ENCODE measurements around the gene CNKSR2.
A peak's percentile ranks its signal among the peaks of the same experiment; 100 is the strongest.

The CNKSR2 gene

DNA sequence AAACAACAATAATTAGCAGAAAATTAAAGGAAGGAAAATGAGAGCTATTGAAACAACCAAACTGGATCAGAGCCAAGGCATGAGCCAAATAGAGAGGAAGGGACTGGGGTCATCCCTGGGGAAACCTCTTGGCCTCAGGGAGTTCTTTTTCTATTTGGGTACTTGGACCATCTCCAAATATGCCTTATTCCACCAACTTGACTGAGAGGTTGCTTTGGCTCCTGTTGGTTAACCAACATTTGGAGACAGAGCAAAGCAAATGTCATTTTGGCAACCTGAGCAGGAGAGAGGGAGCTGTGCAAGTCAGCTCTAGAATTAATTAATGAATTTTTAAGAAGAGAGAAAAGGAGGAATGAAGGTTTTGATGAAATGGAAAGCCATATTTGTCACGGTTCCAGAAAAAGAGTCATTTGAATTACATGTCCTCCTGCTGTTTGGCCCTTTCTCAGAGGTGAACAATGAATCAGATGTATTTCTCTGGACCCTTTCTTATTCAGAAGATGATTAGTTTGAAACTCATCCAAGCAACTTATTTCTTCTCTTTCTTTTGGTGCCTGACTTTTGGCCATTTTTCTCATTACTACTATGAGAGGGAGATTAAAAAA lies 119.1 kb downstream of the CNKSR2 start:
- Histone ChIP-seq H3K9me3 (ENCODE audit: insufficient read depth, low read length) (no peaks in the 10 kb centered on the region), H3K27ac (ENCODE audit: low read depth, low read length) (no peak overlapping the region), H3F3A (ENCODE audit: insufficient read depth) (no peaks in the 10 kb centered on the region), H3K79me2 (ENCODE audit: insufficient read depth, low read length) (no peaks in the 10 kb centered on the region), H3K9me2 (replicated peaks; ENCODE audit: insufficient read depth, low read length) (no peaks in the 10 kb centered on the region), H2AFZ (ENCODE audit: low read depth, low read length, severe bottlenecking) (no peak overlapping the region), H4K20me1 (ENCODE audit: low read depth, low read length) (no peaks in the 10 kb centered on the region), H3K9ac (ENCODE audit: low read length) (no peak overlapping the region), H3K4me2 (ENCODE audit: low read depth, low read length, poor library complexity, severe bottlenecking) (no peak overlapping the region), H3K27me3 (ENCODE audit: low read length) (no peaks in the 10 kb centered on the region), H3K4me3 (ENCODE audit: insufficient read depth, low read length, poor library complexity, severe bottlenecking) (no peak overlapping the region), H3K36me3 (ENCODE audit: low read length) (no peaks in the 10 kb centered on the region)
- TF ChIP-seq CTCF (IDR thresholded peaks at IDR 0.05; ENCODE audit: insufficient read depth, low read length, poor library complexity, severe bottlenecking) (no peak), EZH2phosphoT487 (conservative IDR thresholded peaks at IDR 0.05; ENCODE audit: low read length) (no peak)

GRCh38 chrX:21503593-21503992 lies 129.4 kb downstream of the CNKSR2 start:
- Histone ChIP-seq H3K36me3 (ENCODE audit: low read length) (no peaks in the 10 kb centered on the region), H2AFZ (ENCODE audit: low read depth, low read length, severe bottlenecking) (no peak overlapping the region), H3K79me2 (ENCODE audit: insufficient read depth, low read length) (no peaks in the 10 kb centered on the region), H3K9me2 (replicated peaks; ENCODE audit: insufficient read depth, low read length) (no peaks in the 10 kb centered on the region), H3K27ac (ENCODE audit: low read depth, low read length) (peak overlapping the region; percentile 35; the same call in 1 of the 2 replicates), H3K4me2 (ENCODE audit: low read depth, low read length, poor library complexity, severe bottlenecking) (peak overlapping the region; percentile 39), H4K20me1 (ENCODE audit: low read depth, low read length) (no peaks in the 10 kb centered on the region), H3K9me3 (ENCODE audit: insufficient read depth, low read length) (no peaks in the 10 kb centered on the region), H3F3A (ENCODE audit: insufficient read depth) (no peaks in the 10 kb centered on the region), H3K9ac (ENCODE audit: low read length) (no peak overlapping the region), H3K27me3 (ENCODE audit: low read length) (no peaks in the 10 kb centered on the region), H3K4me3 (ENCODE audit: insufficient read depth, low read length, poor library complexity, severe bottlenecking) (peak overlapping the region; percentile 18)
- TF ChIP-seq EZH2phosphoT487 (conservative IDR thresholded peaks at IDR 0.05; ENCODE audit: low read length): no peak
- TF ChIP-seq CTCF (IDR thresholded peaks at IDR 0.05; ENCODE audit: insufficient read depth, low read length, poor library complexity, severe bottlenecking): no peak

GRCh38 chrX:21509912-21510311 lies 135.7 kb downstream of the CNKSR2 start:
- H3K4me2 ChIP-seq (ENCODE audit: low read depth, low read length, poor library complexity, severe bottlenecking): no peak overlapping the region
- no peaks in the 10 kb centered on the region for H3K36me3 ChIP-seq (ENCODE audit: low read length)
- H3K9ac ChIP-seq (ENCODE audit: low read length): no peak overlapping the region
- no peaks in the 10 kb centered on the region for H3K79me2 ChIP-seq (ENCODE audit: insufficient read depth, low read length)
- no peaks in the 10 kb centered on the region for H4K20me1 ChIP-seq (ENCODE audit: low read depth, low read length)
- H3K9me2 ChIP-seq (replicated peaks; ENCODE audit: insufficient read depth, low read length): no peaks in the 10 kb centered on the region
- no peak overlapping the region for H2AFZ ChIP-seq (ENCODE audit: low read depth, low read length, severe bottlenecking)
- TF ChIP-seq EZH2phosphoT487 (conservative IDR thresholded peaks at IDR 0.05; ENCODE audit: low read length) (no peak), CTCF (IDR thresholded peaks at IDR 0.05; ENCODE audit: insufficient read depth, low read length, poor library complexity, severe bottlenecking) (no peak)
- no peak overlapping the region for H3K27ac ChIP-seq (ENCODE audit: low read depth, low read length)
- no peak overlapping the region for H3K4me3 ChIP-seq (ENCODE audit: insufficient read depth, low read length, poor library complexity, severe bottlenecking)
- no peaks in the 10 kb centered on the region for H3F3A ChIP-seq (ENCODE audit: insufficient read depth)
- H3K9me3 ChIP-seq (ENCODE audit: insufficient read depth, low read length): no peaks in the 10 kb centered on the region
- no peaks in the 10 kb centered on the region for H3K27me3 ChIP-seq (ENCODE audit: low read length)

All from SU-DHL-6 (cell line).